ENCODE measurements around the gene KAT7. TPM values are rescaled to one million over a fixed set of nuclear protein-coding genes. Genes with fewer than 3 reads are reported as not detected.

The KAT7 gene
- total RNA-seq, 1 experiment from 2014 or later, result 79.5 TPM

DNA sequence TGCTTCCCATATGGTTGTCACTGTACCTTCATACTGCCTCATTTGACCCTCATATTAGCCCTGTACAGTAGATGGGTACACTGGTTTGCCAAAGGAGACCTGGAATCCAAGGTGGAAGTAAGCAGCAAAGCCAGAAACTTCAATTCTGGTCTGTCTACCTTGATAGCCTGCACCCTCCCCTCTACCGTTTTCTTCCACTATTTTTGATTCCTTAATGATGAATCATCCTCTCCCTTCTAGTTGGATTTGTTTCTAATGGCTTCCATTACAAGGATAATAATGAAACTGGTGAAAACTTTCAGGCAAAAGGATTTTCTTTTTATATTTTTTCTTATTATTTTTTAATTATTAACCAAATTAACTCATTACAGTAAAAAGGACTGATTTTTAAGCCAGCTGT, 42.1 kb downstream of the KAT7 start (continued):
- TF ChIP-seq, protein P1, sequence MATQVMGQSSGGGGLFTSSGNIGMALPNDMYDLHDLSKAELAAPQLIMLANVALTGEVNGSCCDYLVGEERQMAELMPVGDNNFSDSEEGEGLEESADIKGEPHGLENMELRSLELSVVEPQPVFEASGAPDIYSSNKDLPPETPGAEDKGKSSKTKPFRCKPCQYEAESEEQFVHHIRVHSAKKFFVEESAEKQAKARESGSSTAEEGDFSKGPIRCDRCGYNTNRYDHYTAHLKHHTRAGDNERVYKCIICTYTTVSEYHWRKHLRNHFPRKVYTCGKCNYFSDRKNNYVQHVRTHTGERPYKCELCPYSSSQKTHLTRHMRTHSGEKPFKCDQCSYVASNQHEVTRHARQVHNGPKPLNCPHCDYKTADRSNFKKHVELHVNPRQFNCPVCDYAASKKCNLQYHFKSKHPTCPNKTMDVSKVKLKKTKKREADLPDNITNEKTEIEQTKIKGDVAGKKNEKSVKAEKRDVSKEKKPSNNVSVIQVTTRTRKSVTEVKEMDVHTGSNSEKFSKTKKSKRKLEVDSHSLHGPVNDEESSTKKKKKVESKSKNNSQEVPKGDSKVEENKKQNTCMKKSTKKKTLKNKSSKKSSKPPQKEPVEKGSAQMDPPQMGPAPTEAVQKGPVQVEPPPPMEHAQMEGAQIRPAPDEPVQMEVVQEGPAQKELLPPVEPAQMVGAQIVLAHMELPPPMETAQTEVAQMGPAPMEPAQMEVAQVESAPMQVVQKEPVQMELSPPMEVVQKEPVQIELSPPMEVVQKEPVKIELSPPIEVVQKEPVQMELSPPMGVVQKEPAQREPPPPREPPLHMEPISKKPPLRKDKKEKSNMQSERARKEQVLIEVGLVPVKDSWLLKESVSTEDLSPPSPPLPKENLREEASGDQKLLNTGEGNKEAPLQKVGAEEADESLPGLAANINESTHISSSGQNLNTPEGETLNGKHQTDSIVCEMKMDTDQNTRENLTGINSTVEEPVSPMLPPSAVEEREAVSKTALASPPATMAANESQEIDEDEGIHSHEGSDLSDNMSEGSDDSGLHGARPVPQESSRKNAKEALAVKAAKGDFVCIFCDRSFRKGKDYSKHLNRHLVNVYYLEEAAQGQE (IDR thresholded peaks at IDR 0.05; ENCODE audit: low read depth), result no peak

DNA sequence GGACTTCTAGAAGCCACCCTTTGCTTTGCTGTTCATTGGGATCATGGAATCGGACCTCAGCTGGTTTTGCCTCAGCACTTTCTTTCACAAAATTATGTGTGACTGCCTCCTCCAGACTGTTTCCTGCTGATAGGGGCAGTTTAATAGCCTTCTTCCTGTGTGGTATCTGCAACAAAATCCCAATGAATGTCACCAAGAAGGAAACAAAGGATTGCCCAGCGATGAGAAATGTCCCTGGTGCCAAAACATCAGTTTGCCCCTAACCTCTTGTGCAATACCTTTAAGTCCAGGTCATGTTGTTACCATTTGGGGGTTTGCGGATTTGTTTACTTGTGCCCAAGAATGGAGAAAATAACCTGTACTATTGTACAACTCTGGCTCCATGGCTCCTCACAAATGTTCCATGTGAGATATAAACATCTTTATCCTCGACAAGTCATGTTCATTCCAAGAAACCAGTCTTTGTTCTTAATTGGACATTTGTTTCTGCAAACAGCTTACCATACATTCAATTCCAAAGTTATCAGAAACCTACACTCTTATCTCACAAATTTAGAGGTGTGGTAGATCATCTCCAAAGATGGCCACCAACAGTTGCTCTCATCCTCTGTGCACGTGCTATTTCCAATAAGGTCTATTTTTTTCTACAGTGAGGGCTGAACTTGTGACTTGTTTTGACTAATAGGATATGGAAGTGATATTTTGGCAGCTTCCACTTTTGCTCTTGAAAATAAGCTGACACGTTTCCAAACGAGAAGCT, 44.5 kb downstream of the KAT7 start:
- H4K20me1 ChIP-seq (ENCODE audit: insufficient read depth), result no peaks in the 10 kb centered on the region
- no peaks in the 10 kb centered on the region for H3K79me2 ChIP-seq (ENCODE audit: insufficient read depth, low read length)
- H3K27me3 ChIP-seq (ENCODE audit: insufficient read depth, low read length), result no peaks in the 10 kb centered on the region
- ATAC-seq (no peak), DNase-seq (ENCODE audit: low read depth, low spot score) (no peak)
- ChIA-PET RAD21 (ENCODE audit: low non-redundant PET in 1 of 2, low total read pairs in 2 of 2, uncharacterized antibody in 2 of 2, unreplicated experiment in 2 of 2) (no interaction called here), CTCF (no interaction called here), POLR2A (no interaction called here)
- no peak overlapping the region for H3K4me3 ChIP-seq (replicated peaks in 1 of 2; ENCODE audit: low read depth in 1 of 2, low read length in 2 of 2)
- H3K4me2 ChIP-seq (ENCODE audit: low read length), result no peak overlapping the region
- H3K4me1 ChIP-seq (ENCODE audit: control insufficient read depth in 1 of 2, insufficient read depth in 2 of 2, low read length in 2 of 2), result peaks cover 5 to 12% of the 10 kb centered on the region in 2 experiments; a peak in 3 of 4 replicates
- H3K36me3 ChIP-seq (ENCODE audit: control insufficient read depth in 1 of 2, insufficient read depth in 2 of 2, low read length in 2 of 2), result peaks cover 15 to 27% of the 10 kb centered on the region in 2 experiments; a peak in 3 of 4 replicates
- H3K9me3 ChIP-seq (ENCODE audit: control insufficient read depth in 1 of 2, insufficient read depth in 1 of 2, low read depth in 1 of 2, low read length in 2 of 2), result no peaks in the 10 kb centered on the region
- H3K9me2 ChIP-seq (ENCODE audit: insufficient read depth), result no peaks in the 10 kb centered on the region
- BruUV-seq (replicated peaks), result no TSS peak
- H3K9ac ChIP-seq (ENCODE audit: low read length), result no peak overlapping the region
- intact Hi-C loops (cut with micrococcal nuclease), result no loop called here
- no peak for TF ChIP-seq CEBPB (IDR thresholded peaks at IDR 0.05; ENCODE audit: low read depth)
- TF ChIP-seq, protein P1 (IDR thresholded peaks at IDR 0.05; ENCODE audit: low read depth), result no peak
- TF ChIP-seq, protein P2, sequence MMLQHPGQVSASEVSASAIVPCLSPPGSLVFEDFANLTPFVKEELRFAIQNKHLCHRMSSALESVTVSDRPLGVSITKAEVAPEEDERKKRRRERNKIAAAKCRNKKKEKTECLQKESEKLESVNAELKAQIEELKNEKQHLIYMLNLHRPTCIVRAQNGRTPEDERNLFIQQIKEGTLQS (IDR thresholded peaks at IDR 0.05), result no peak
- TF ChIP-seq, protein P3, sequence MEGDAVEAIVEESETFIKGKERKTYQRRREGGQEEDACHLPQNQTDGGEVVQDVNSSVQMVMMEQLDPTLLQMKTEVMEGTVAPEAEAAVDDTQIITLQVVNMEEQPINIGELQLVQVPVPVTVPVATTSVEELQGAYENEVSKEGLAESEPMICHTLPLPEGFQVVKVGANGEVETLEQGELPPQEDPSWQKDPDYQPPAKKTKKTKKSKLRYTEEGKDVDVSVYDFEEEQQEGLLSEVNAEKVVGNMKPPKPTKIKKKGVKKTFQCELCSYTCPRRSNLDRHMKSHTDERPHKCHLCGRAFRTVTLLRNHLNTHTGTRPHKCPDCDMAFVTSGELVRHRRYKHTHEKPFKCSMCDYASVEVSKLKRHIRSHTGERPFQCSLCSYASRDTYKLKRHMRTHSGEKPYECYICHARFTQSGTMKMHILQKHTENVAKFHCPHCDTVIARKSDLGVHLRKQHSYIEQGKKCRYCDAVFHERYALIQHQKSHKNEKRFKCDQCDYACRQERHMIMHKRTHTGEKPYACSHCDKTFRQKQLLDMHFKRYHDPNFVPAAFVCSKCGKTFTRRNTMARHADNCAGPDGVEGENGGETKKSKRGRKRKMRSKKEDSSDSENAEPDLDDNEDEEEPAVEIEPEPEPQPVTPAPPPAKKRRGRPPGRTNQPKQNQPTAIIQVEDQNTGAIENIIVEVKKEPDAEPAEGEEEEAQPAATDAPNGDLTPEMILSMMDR (IDR thresholded peaks at IDR 0.05 in 2 of 3, conservative IDR thresholded peaks at IDR 0.05 in 1 of 3; ENCODE audit: borderline replicate concordance in 1 of 3, insufficient read depth in 1 of 3, low read depth in 2 of 3, low read length in 2 of 3), result no peak
- TF ChIP-seq POLR2AphosphoS5 (IDR thresholded peaks at IDR 0.05; ENCODE audit: low read depth, low read length), result no peak
- no peak for TF ChIP-seq ZNF274 (IDR thresholded peaks at IDR 0.05; ENCODE audit: low read depth, low read length)
- TF ChIP-seq EZH2phosphoT487 (IDR thresholded peaks at IDR 0.05; ENCODE audit: borderline replicate concordance), result no peak
- TF ChIP-seq, protein P4, sequence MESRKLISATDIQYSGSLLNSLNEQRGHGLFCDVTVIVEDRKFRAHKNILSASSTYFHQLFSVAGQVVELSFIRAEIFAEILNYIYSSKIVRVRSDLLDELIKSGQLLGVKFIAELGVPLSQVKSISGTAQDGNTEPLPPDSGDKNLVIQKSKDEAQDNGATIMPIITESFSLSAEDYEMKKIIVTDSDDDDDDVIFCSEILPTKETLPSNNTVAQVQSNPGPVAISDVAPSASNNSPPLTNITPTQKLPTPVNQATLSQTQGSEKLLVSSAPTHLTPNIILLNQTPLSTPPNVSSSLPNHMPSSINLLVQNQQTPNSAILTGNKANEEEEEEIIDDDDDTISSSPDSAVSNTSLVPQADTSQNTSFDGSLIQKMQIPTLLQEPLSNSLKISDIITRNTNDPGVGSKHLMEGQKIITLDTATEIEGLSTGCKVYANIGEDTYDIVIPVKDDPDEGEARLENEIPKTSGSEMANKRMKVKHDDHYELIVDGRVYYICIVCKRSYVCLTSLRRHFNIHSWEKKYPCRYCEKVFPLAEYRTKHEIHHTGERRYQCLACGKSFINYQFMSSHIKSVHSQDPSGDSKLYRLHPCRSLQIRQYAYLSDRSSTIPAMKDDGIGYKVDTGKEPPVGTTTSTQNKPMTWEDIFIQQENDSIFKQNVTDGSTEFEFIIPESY (IDR thresholded peaks at IDR 0.05; ENCODE audit: extremely low read depth, insufficient replicate concordance, low read length), result no peak
- H2AFZ ChIP-seq (ENCODE audit: low read depth, low read length, poor library complexity, severe bottlenecking), result no peak overlapping the region
- H3K27ac ChIP-seq (ENCODE audit: low read depth, low read length), result no peak overlapping the region

All from HCT116 (cell line).